NCI-H748 treated with DMSO at 0.1 percent for 48 hours (cell line): Measurements from ENCODE around the gene DHX34.

Source experiments
- DNase-seq: peaks from one replicate; lab custom pipeline; 2025; lab: John Stamatoyannopoulos, UW

The DHX34 gene

DNA sequence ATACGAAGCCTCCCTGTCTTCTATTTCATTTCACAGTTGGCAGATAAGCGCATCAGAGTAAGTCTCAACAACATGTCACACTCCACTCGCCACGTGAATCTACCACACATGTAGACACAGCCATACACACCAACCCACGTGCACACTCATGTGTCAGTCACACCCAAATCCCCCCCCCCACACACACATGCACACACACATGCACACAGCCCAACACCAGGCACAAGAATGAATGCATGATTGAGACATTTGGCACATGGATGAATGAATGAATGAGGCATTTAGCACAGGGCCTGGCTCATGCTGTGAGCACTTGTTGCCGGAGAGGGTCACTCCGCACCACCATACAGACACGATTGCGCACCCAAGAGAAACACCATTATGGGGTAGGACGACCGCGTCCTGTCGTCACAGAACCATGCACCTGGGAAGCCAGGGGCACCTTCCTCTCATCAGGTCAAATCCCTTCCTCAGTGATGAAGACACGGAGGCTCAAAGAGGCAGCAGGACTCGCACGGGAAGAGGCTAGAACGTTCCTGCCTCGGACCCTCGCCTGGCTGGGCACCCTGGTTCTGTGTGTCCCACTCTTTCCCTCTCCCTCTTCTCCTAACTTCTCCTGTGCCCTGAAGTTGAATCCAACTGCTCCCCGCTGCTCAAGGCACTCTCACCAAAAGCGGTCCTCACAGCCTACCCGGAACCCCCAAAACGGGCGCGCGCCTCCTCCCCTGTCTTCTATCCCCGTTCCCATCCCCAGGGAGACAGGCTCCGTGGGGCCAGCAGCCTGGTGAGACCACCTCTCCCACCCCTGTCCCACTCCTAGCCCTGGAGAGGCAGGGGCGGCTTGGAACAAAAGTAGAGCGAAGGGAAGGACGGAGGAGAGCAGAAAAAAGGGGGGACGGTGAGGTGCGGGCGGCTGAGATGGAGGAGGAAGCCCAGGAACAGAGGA, 68.9 kb downstream of the DHX34 start:
- DNase-seq: no peak

GRCh38 chr19:47418692-47419029, 69.5 kb downstream of the DHX34 start:
- DNase-seq: no peak

GRCh38 chr19:47419030-47419783, 70.1 kb downstream of the DHX34 start, which contains the start of gene MEIS3:
MEIS3 (minus strand) TSS chr19:47419527; CDS start chr19:47419081, 446 bp downstream.
- DNase-seq: no peak

GRCh38 chr19:47419789-47420188, 70.7 kb downstream of the DHX34 start:
- no peak for DNase-seq

GRCh38 chr19:47421244-47421786, 72.2 kb downstream of the DHX34 start:
- DNase-seq: no peak

GRCh38 chr19:47421844-47422395, 72.8 kb downstream of the DHX34 start:
- no peak for DNase-seq

GRCh38 chr19:47422417-47423163, 73.5 kb downstream of the DHX34 start:
- no peak for DNase-seq

GRCh38 chr19:47423203-47423882, 74.2 kb downstream of the DHX34 start:
- DNase-seq: no peak

- DNase-seq: peak; percentile 89
Measured at GRCh38 chr19:47427241-47428176, 78.4 kb downstream of the DHX34 start.

DNA sequence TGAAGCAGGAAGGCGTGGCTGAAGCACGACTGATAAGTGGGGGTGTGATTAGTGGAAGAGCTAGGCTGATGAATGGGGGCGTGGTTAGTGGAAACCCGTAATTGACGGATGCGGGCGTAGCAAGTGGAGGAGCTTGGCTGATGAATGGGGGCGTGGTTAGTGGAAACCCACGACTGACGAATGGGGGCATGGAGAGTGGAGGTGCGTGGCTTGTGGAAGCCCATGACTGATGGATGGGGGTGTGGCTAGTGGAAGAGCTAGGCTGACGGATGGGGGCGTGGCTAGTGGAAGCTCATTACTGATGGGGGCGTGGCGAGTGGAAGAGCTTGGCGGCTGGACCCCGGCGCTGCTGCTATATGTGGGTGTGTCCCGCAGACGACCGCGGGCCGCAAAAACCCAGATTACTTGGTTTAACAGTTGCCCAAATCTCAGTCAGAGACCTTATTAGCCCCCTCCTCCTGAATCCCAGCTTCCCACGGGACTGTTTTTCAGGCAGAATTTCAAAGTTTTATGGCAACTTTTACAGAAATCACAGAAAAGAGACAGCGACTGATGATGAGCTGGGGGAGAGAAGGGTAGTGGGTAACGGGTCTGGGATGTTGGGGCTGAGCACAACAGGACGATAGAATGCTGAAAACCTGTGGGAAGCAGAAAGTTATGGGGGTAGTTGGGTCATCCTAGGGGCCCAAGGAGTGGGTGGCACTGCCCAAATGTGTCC, 79.2 kb downstream of the DHX34 start:
- DNase-seq: peak; percentile 99

GRCh38 chr19:47429140-47429793, 80.2 kb downstream of the DHX34 start:
- DNase-seq: no peak

- no peak for DNase-seq
Measured at GRCh38 chr19:47430041-47430802, 81.1 kb downstream of the DHX34 start.

- no peak for DNase-seq
Measured at GRCh38 chr19:47432091-47432490, 83.0 kb downstream of the DHX34 start.
